Breast epithelium (tissue), 3 donors: ENCODE measurements around the gene URB1.
A peak's percentile ranks its signal among the peaks of the same experiment; 100 is the strongest.

Experiments
- POLR2A ChIP-seq: fragments of 450-650 bp; IDR thresholded peaks from one replicate; pipeline ENCODE4 v1.6.1; 2016; ENCODE audit warnings: antibody characterized with exemption, mild to moderate bottlenecking, moderate library complexity
- TF ChIP-seq, protein P1 (sequence below), 3 donors: fragments of 450-650 bp; IDR thresholded peaks; one replicate each; pipeline ENCODE4 v1.5.1; 2016 to 2017; ENCODE audit warnings: antibody characterized with exemption in 3 of 3, mild to moderate bottlenecking in 3 of 3, moderate library complexity in 3 of 3

DNA sequence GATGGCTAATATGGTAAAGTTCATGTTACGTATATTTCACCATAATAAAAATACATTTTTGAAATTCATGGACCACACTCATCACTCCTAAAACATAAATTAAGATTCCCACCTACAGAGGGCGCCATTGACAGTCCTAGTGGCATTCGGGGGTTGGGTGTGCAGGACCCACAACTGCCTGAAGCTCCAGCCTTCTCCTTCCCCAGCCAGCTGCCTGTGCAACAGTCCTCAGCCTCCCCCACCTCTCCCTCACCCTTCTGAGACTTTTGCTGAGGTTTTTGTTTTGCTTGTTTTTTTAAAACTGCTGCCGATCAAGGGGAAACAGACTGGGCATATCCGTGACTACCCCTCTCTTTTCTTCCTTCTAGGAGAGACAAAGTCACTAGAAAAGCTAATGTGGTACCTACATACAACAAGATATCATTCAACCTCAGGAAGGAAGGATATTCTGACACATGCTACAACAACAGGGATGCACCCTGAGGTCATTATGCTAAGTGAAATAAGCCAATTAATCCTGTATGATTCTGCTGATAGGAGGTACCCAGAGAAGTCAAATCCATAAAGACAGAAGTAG lies 10.5 kb upstream of the URB1 start:
- no peak for TF ChIP-seq POLR2A
- TF ChIP-seq, protein P1, sequence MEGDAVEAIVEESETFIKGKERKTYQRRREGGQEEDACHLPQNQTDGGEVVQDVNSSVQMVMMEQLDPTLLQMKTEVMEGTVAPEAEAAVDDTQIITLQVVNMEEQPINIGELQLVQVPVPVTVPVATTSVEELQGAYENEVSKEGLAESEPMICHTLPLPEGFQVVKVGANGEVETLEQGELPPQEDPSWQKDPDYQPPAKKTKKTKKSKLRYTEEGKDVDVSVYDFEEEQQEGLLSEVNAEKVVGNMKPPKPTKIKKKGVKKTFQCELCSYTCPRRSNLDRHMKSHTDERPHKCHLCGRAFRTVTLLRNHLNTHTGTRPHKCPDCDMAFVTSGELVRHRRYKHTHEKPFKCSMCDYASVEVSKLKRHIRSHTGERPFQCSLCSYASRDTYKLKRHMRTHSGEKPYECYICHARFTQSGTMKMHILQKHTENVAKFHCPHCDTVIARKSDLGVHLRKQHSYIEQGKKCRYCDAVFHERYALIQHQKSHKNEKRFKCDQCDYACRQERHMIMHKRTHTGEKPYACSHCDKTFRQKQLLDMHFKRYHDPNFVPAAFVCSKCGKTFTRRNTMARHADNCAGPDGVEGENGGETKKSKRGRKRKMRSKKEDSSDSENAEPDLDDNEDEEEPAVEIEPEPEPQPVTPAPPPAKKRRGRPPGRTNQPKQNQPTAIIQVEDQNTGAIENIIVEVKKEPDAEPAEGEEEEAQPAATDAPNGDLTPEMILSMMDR (IDR thresholded peaks at IDR 0.05), result peak; percentile 50 to 74 (median 73)
